Stimulated activated CD4-positive, alpha-beta T cell treated with anti-CD3 and anti-CD28 coated beads, Interleukin-12 subunit alpha, Interleukin-12 subunit beta, amount 100 ng/mL, for 24 hours (primary cell): ENCODE results near the gene WDR45.

Experiments used
- DNase-seq, 2 experiments: peaks; one replicate each; pipeline ENCODE4 v3.0.0-alpha.2; 2020; ENCODE audit warnings: low read depth in 2 of 2

Gene WDR45

DNA sequence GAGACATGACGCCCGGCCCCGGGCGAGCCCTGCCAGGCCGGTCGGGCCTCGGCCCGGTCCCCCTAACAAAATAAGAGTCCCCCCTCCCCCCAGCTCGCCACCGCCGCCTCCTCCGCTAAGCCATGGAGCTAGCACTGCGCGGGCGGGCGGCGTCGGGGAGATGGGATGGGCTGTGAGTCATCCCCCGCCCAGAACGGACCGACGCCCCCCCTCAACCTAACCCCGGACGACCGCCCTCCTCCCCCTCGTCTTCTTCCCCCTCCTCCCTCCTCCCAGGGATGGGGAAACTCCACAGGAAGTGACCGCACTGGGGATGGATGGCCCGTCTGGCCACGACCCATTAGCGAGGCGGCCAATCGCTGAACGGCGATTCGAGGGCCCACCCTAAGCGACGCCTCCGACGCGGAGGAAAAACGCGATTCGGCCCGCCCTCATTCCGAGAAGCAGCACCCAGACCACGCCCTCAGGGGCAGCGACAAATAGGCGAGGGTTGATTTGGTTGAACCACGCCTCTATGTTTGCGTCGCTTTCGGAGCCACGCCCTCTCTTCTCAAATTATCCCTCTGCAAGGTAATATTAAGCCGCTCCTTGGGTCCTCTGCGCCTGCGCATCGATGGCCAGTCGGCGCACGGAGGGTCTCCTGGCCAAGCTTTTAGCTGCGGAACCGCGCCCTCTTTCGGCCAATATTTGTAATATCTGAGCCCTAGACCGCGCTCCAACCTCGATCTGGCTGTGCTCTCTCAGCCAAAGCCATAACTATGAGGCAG lies 36.3 kb downstream of the WDR45 start, which contains the start of gene TFE3:
Gene TFE3, minus strand, starts transcription at position 138 of the 767 bp plus-strand sequence. Its CDS starts 131 bp downstream, at position 7.
- DNase-seq = peak; percentile 85 to 93

DNA sequence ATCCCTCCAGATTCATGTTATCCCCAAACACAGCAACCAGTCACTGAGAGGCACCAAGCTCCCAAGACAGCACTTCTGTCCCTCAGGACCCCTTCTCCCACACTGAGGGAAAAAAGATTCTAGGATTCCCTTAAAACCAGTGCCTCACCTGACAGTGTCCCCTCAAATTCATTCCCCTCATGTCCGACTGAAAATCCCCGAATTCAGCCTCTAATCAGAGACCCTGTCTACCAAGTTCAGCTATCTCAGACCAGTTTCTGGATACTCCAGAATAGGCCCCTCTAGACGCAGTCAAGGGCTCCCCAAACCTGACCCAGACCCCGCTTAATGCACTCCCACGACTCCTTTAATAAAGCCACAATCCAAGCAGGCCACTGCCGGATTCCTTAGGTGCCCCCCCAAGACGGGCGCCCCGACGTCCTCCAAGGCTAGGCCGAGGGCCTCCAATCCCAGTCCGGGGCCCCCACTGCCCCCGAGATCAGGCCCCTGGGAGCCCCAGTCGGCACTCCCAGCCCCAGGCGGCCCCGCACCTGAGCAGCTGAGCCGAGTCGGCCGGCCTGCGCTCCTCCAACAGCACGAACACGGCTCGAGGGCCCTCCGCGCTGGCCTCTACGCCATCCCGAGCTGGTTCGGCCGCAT lies 37.0 kb downstream of the WDR45 start:
- DNase-seq = no peak

DNA sequence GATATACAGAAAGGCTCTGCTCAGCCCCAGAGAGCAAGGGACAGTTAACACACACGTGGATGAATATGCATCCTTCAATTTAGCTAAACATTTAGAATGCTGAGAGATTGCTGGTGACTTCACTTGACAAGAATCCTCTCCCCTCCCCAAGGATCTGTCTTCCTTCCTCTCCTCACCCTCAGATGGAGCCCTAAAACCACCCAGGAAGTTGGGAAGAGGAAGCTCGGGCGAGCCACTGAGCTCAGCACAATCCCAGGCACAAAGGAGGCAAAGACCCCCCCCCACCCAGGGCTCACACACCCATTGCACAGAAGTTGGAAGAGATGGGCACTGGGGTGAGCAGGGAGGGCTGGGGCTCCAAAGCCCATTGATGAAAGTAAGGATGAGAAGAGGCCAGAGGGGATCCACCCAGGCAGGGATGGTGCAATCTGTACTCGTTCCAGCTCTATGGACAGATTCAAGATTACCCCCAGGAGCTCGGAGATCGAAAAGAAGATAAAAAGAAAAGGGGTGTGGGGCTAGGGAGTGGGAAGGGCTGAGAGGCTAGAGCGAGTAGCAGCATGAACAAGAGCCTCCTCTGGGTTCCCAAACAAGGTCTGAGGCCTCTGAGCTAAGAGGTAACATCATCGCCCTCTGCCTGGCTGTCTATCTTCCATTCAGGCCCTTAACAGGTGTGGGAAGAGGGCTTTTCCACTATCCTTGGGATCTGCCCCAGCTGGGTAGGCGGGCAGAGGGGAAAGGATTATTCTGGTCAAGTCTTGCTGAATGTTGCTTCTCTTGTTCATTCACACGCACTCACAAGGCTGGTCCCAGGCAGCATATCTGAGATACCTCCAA lies 37.7 kb downstream of the WDR45 start:
- DNase-seq = no peak

DNA sequence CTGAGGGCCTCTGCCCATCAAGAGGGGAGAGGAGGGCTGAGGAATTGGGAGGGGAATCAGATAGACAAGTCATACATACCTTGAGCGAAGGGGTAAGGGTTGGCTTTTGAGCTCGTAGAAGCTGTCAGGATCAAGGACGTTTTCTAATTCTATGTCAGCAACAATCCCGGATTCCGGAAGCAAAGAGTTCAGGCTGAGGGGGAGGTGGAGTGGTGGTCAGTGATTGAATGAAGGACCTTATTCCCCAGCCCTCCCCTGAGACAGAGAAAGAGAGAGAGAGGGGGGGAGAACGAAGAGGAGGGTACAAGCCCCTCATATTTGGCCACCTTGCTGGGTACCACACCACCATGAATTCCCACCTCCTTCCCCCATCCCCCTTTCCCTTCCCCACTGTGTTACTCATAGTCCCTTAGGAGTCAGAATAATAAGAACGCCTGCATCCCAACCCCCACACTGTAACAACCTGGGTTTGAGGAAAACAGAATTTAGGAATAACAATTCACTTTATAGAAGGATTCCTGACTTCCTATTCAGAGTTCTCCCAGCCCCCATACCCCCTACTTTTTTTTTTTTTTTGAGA lies 39.2 kb downstream of the WDR45 start:
- DNase-seq = no peak

DNA sequence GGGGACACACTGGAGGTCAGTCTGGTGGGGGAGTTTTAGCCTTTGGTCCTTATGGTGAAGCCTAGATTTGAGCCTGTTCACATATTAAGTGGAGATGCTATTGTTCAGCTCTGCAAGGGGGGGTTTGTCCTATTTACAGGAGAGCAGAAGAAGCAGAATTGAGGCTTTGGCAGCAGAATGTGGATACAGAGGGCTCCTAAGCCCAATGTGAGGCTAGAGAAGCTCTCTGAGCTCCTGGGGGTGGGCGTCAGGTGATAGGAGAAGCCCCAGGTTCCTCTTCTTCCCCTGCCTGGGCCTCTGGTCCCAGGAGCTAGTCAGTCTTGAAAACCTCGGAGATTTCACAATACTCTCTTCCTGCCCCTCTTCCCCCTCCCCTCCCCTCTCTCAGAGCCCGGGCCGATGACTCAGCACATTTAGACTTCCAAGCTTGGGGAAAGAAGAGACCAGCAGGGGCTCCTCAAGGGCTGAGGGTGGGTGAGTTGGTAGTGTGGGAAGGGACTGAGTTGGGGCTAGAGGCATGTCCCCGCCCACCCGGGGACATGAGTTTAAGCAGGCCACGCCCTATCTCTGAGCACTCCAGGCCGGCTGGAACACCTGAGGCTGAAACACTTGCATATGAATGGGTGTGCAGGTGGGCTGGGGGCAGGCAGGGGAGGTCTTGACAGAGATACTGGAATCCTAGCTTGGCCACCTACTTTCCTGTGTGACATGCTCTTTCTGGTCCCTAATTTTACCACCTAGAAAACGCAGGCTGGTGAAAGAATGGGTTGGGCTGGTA lies 39.9 kb downstream of the WDR45 start:
- DNase-seq = peak in 1 of 2 experiments; percentile 36

DNA sequence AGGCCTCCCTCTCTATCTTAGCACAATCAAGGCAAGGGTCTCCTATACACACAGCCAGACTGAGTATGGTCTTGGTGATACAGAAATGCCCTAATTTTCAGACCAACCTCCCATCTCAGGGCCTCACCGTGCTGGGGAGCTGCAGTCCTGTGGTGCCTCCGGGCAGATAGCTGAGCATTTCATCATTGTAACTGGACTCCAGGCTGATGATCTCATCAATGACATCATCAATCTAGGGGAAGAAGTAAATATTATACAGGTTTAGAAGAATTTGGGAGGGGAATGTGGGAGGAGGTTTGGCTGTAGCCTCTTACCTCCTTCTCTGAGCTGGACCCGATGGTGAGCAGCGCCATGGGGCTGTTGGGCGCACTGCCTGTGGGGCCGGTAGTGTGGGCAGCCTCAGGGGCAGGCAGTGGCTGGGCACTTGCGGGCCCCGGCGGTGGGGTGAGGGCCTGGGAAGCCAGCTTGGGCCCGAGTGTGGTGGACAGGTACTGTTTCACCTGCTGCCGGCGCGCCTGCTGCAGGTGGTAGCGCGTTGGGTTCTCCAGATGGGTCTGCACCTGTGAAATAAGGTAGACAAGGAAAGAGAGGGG lies 41.7 kb downstream of the WDR45 start:
- no peak for DNase-seq

DNA sequence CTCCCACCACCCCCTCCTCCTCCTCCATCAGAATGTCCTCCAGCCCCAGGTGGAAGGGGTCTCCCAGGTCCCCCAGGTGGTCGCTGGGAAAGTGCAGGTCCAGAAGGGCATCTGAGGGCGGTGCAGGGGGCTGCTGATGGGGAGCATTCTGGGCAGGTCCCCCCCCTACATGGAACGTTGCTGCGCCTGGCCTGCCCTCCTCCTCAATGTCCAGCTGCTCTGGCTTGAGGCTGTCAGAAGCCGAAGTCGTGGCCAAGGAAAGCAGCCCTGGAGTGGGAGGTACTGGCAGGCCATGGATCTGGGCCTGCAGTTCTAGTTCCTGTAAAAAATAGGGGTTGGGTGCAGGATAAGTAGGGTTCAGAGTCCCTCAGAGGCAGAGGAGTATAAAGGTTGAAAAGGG lies 49.4 kb downstream of the WDR45 start:
- no peak for DNase-seq

DNA sequence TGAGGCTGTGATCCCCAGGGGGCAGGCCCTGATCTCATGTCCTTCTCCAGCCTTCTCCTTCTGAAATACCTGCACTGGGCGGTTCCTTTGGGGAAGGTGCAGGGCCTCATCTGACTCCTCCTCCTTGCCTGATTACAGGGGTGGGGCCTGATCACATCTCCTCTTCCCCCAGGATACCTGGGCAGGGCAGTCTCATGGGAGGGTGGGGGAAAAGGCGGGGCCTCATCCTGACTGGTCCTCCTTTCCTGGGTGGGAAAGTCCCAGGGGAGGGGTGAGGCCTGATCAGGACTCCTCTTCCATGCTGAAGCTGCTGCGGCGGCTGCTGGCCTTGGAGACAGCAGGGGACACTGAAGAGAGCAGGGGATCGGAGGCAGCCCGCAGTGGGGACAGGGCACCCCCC lies 49.8 kb downstream of the WDR45 start:
- DNase-seq = no peak
